Stimulated activated CD4-positive, alpha-beta T cell treated with anti-CD3 and anti-CD28 coated beads, TNF-alpha, amount 100 ng/mL, for 24 hours (primary cell): ENCODE measurements around the gene KCNC3.
A peak's percentile ranks its signal among the peaks of the same experiment; 100 is the strongest.

Source experiments
- DNase-seq, 3 experiments: peaks; one replicate each; pipeline ENCODE4 v3.0.0-alpha.2; 2020; ENCODE audit warnings: low read depth in 3 of 3

Gene KCNC3

DNA sequence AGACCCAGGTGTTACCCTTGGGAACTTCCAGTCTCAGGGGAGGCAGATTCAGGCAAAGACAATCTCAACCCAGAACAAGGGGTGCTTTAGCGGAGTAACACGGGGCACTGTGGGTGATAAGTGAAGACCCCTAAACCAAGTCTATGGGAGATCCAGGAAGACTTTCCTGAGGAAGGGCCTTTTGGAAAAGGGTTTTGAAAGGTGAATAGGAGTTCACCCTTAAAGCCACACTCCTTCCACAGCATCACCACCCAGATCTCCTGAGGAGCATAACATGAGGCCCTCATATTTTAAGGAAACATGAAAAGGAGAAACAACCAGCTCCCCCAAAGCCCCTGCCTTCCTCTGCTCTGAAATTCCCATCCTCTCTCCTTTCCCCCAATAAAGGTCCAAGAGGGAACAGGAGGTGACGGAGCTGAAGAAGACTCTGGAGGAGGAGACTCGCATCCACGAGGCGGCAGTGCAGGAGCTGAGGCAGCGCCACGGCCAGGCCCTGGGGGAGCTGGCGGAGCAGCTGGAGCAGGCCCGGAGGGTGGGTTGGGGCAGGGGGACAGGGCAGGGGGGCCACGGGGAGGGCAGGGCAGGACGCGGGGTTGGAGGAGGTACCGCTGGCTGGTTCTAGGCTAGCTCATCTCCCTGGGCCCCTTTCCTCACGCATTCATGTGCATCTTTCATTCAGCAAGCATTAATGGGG lies 52.7 kb downstream of the KCNC3 start:
- no peak for DNase-seq

- DNase-seq, result no peak
These were observed 53.4 kb downstream of the KCNC3 start for GRCh38 chr19:50275577-50276368.

- no peak for DNase-seq
These were observed 55.4 kb downstream of the KCNC3 start for GRCh38 chr19:50273821-50274220.

DNA sequence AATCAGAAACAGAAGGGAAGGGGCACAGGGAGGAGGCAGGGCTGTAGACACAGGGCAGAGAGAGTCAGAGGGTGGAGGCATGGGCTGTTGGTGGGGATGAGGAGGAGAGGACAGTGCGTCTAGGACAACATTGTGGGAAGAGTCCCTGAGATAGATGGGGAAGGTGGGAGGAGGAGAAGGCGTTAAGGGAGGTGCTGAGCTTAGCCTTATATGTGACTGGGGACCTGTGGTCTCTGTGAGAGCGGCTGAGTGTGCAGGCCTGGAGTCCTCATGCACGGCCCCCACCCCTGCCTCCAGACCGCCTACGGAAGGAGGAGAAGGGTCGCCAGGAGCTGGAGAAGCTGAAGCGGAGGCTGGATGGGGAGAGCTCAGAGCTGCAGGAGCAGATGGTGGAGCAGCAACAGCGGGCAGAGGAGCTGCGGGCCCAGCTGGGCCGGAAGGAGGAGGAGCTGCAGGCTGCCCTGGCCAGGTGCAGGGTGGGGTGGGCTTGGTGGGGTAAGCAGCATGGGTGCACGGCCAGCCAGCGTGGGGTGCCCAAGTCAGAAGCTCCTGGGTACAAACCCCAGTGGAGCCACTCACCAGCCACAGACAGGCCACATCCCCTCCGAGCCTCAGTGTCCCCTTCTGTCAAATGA lies 56.8 kb downstream of the KCNC3 start:
- no peak for DNase-seq

- no peak for DNase-seq
These were observed 59.5 kb downstream of the KCNC3 start for GRCh38 chr19:50269653-50270052.

DNA sequence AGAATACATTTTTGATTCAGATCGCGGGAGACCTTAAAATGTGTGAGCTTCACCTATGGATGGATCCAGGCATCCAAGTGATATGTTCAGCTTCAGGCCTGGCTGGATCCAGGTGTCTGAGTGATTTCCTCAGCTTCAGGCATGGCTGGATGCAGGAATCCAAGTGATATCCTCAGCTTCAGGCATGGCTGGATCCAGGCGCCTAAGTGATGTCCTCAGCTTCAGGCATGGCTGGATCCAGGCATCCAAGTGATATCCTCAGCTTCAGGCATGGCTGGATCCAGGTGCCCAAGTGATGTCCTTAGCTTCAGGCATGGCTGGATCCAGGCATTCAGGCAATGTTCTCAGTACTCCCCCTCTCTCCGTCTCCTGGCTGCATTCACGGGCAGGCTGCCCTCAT lies 60.7 kb downstream of the KCNC3 start:
- DNase-seq, result no peak

DNA sequence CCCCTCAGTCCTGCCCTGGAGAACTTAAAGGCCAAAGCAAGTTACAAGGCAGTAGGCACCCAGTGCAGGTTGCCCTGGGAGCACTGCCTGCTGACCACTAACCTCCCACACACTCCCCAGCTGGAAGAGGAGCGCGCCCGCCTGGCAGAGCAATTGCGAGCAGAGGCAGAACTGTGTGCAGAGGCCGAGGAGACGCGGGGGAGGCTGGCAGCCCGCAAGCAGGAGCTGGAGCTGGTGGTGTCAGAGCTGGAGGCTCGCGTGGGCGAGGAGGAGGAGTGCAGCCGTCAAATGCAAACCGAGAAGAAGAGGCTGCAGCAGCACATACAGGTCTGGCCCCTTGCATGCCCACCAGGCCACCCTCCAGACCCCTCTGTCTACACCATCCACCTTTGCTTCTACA lies 61.1 kb downstream of the KCNC3 start:
- no peak for DNase-seq

DNA sequence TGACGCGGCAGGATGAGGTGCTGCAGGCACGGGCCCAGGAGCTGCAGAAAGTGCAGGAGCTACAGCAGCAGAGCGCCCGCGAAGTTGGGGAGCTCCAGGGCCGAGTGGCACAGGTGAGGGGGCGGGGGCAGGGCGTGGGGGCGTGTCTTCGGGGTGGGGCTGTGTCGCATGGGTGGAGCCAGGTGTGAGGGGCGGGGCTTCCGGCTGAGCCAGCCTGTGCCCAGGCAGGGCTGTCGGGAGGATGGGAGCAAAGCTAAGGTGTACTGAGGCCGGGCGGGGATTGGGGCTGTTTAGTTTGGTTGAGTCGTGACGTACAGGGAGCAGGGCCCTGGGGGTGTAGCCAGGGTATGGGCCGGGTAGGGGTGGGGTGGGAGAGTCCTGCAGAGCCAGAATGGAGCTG lies 62.3 kb downstream of the KCNC3 start:
- peak in 2 of 3 experiments; percentile 3 to 48 for DNase-seq

DNA sequence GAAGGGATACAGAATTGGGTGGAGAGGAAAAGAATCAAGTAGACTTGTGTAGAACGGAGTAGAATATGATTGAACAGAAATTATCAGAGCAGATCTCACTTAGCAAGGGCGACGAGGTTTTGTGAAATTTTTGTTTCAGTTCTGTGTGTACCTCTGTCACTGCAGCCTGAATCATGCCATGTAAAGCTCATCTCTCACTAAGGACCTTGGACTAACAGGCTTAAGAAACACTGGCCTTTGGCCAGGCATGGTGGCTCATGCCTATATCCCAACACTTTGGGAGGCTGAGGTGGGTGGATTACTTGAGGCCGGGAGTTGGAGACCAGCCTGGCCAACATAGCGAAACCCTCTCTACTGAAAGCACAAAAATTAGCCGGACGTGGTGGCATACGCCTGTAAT lies 63.1 kb downstream of the KCNC3 start:
- DNase-seq, result no peak

DNA sequence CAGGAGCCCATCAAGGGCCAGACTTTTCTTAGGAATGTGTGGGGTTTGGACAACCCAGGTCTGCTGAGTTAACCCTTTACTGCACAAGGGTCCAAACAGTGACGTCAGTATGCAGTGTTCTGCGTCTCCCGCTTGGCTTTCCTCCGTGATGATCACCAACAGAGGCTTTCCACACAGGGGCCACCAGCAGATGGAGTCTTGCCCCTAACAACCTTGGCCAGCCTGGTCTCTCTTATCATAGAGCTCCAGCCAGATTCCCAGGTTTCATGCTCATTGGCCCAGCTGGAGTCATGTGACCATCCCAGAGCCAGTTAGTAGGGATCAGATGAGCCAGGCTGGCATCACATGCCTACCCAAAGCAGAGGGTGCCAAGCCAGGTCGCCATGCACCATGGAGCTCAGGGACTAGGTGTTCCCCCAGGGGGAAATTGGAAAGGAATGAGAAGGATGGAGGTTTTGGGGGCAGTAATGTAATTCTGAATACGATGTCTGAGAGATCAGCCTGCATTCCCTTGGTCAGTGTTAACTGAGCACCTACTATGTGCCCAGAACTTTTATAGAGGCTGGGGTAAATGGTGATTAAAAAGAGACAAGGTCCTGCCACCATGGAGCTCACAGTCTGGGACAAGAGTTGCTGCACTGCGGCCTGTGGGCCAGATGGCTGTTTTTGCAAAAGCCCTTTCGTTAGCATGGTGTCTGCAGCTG lies 64.5 kb downstream of the KCNC3 start:
- no peak for DNase-seq

GRCh38 chr19:50263176-50263575 lies 66.0 kb downstream of the KCNC3 start:
- no peak for DNase-seq
